ENCODE data around the gene TRAPPC1. TPM values are rescaled to one million over a fixed set of nuclear protein-coding genes. Genes with fewer than 3 reads are reported as not detected.
A peak's percentile ranks its signal among the peaks of the same experiment; 100 is the strongest.
"Not testable (repeated sequence)": the region's sequence is repeated elsewhere in the genome, so short reads cannot be mapped to it uniquely, and the experiment has no call there.

TRAPPC1 gene
- total RNA-seq, 8 experiments from 2014 or later: 60.1 to 94.1 (median 71.4) TPM

DNA sequence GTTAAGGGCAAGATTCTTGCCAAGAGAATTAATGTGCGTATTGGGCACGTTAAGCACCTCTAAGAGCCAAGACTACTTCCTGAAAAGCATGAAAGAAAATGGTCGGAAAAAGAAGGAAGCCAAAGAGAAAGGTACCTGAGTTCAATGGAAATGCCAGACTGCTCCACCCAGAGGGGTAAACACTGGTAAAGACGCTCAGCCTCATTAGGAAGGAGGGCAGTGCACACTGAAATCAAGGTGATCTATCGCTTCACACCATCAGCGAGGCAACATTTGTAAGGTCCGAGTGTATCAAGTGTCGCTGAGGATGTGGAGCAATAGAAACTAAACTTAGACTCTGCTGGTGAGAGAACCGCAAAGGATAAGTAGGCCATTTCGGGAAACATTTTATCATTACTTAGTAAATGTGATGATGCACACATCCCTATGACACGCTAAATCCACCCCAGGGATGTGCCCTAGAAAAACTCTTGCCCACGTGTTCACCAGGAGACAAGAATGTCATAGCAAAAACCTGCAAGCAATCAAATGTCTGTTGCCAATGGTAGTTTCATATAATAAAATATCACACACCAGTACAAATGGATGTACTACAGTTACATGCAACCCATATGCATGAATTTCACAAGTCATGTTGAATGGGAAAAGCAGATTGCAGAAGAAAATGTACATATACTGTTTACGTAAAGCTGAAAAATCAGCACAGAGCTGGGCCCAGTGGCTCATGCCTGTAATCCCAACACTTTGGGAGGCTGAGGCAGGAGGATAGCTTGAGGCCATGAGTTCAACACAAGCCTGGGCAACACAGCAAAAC lies 23.9 kb upstream of the TRAPPC1 start:
- H3K4me3 ChIP-seq: no peak overlapping the region
- H3K27ac ChIP-seq: no peak overlapping the region
- in situ Hi-C loops (cut with MboI; ENCODE audit: low pct_unique_long_range_greater_than_20kb in 2 of 9, low sequenced_read_pairs in 9 of 9, unreplicated experiment in 9 of 9): no loop called here
- H3K4me1 ChIP-seq (replicated peaks in 1 of 2): no peaks in the 10 kb centered on the region
- peak in 3 of 8 experiments; percentile 67 to 84 (median 68) for ATAC-seq (replicated peaks in 6 of 8)
- 40 to 100% (median 73%) methylated on average over 1 to 11 of the region's 13 CpGs; no CpG with 5 or more reads in 1 of the 10 experiments for WGBS, 10 experiments

DNA sequence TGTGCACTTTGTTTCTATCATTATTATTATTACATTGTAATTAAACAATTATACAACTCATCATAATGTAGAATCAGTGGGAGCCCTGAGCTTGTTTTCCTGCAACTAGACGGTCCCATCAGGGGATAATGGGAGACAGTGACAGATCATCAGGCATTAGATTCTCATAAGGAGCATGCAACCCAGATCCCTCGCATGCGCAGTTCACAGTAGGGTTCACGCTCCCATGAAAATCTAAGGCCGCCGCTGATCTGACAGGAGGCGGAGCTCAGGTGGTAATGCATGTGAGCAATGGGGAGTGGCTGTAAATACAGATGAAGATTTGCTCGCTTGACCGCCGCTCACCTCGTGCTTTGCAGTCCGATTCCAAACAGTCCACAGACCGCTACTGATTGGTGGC lies 21.5 kb upstream of the TRAPPC1 start:
- H3K4me1 ChIP-seq (replicated peaks in 1 of 2); H3K4me3 ChIP-seq; in situ Hi-C loops (cut with MboI; ENCODE audit: low pct_unique_long_range_greater_than_20kb in 2 of 9, low sequenced_read_pairs in 9 of 9, unreplicated experiment in 9 of 9); ATAC-seq (replicated peaks in 6 of 8); H3K27ac ChIP-seq: not testable (repeated sequence)
- 80 to 95% (median 87%) methylated on average over 3 to 9 of the region's 13 CpGs; no CpG with 5 or more reads in 2 of the 10 experiments for WGBS, 10 experiments

DNA sequence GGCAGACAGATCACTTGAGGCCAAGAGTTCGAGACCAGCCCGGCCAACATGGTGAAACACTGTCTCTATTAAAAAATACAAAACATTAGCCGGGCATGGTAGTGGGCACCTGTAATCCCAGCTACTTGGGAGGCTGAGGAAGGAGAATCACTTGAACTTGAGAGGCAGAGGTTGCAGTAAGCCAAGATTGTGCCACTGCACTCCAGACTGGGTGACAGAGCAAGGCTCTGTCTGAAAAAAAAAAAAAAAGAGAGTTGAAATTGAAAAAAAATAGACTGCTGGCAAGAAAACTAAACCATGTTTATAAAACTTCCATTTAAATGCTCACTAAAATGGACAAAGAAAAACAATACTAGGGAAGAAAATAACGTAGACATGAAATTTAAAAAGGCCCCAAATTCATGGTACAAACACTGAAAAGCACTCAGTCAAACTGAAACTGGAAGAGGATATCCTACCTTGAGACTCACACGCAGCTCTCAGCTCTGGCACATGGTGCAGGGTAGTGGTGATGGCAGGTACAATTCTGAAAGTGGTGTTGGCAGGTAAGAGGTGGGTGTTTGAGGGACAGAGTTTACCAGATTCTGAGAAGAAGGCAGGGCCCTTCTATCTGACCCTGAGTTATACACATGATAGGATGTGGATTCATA lies 19.5 kb upstream of the TRAPPC1 start:
- Histone ChIP-seq H3K27ac (no peak overlapping the region), H3K4me1 (replicated peaks in 1 of 2) (no peaks in the 10 kb centered on the region), H3K4me3 (no peak overlapping the region)
- ATAC-seq (replicated peaks in 6 of 8): no peak
- 11 to 92% (median 64%) methylated on average over 1 to 5 of the region's 5 CpGs; no CpG with 5 or more reads in 2 of the 10 experiments for WGBS, 10 experiments
- in situ Hi-C loops (cut with MboI; ENCODE audit: low pct_unique_long_range_greater_than_20kb in 2 of 9, low sequenced_read_pairs in 9 of 9, unreplicated experiment in 9 of 9): no loop called here

DNA sequence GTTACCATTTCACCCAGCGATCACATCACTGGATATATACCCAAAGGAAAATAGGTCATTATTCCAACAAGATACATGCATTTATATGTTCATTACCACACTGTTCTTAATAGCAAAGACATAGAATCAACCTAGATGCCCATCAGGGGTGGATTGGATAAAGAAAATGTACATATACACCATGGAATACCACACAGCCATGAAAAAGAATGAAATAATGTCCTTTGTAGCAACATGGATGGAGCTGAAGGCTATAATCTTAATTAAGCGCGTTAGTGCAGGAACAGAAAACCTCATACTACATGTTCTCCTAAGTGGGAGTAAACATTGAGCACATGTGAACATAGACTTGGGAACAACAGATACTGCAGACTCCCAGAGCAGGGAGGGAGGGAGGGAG lies 18.8 kb upstream of the TRAPPC1 start:
- no peaks in the 10 kb centered on the region for H3K4me1 ChIP-seq (replicated peaks in 1 of 2)
- 33 to 100% (median 71%) methylated on average over 1 to 3 of the region's 3 CpGs; no CpG with 5 or more reads in 1 of the 10 experiments for WGBS, 10 experiments
- H3K27ac ChIP-seq: no peak overlapping the region
- no peak overlapping the region for H3K4me3 ChIP-seq
- ATAC-seq (replicated peaks in 6 of 8): no peak
- in situ Hi-C loops (cut with MboI; ENCODE audit: low pct_unique_long_range_greater_than_20kb in 2 of 9, low sequenced_read_pairs in 9 of 9, unreplicated experiment in 9 of 9): no loop called here

DNA sequence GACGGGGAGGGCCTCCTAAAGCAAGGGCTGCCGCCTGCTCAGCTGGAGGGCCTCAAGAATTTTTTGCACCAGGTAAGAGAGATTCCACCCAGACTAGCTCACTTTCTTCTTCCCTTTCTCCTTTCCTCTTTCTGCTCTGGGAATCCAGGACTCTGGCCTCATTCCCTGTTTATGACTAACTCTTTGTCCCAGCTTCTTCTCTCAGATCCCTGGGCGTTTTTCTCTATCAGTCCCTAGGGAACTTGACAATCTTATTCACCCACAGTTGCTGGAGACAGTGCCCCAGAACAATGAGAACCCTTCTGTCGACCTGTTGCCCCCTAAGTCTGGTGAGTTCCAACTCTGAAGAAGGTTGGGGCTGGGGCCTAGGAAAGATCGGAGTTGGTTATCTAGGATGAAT lies 15.9 kb upstream of the TRAPPC1 start:
- in situ Hi-C loops (cut with MboI; ENCODE audit: low pct_unique_long_range_greater_than_20kb in 2 of 9, low sequenced_read_pairs in 9 of 9, unreplicated experiment in 9 of 9): no loop called here
- H3K4me1 ChIP-seq (replicated peaks in 1 of 2): no peaks in the 10 kb centered on the region
- no peak overlapping the region for H3K27ac ChIP-seq
- WGBS, 10 experiments: 39 to 100% (median 88%) methylated on average over 2 to 5 of the region's 5 CpGs; no CpG with 5 or more reads in 1 of the 10 experiments
- no peak overlapping the region for H3K4me3 ChIP-seq
- ATAC-seq (replicated peaks in 6 of 8): no peak

DNA sequence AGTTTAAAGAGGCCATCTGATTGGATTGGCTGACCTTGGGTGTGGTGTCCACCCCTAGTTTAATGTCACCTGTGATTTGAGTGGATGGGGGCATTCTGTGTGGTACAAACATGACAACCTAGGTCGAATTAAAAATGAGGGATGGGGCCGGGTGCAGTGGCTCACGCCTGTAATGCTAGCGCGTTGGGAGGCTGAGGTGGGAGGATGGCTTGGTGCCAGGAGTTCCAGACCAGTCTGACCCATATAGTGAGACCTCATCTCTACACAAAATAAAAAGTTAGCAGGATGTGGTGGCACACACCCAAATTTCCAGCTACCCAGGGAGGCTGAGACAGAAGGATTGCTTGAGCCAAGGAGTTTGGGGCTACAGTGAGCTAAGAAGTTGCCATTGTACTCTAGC lies 14.7 kb upstream of the TRAPPC1 start:
- H3K4me1 ChIP-seq (replicated peaks in 1 of 2): no peaks in the 10 kb centered on the region
- H3K27ac ChIP-seq: no peak overlapping the region
- no peak for ATAC-seq (replicated peaks in 6 of 8)
- no peak overlapping the region for H3K4me3 ChIP-seq
- in situ Hi-C loops (cut with MboI; ENCODE audit: low pct_unique_long_range_greater_than_20kb in 2 of 9, low sequenced_read_pairs in 9 of 9, unreplicated experiment in 9 of 9): no loop called here
- WGBS, 10 experiments: 60 to 100% (median 94%) methylated on average over 1 to 5 of the region's 5 CpGs; no CpG with 5 or more reads in 4 of the 10 experiments

DNA sequence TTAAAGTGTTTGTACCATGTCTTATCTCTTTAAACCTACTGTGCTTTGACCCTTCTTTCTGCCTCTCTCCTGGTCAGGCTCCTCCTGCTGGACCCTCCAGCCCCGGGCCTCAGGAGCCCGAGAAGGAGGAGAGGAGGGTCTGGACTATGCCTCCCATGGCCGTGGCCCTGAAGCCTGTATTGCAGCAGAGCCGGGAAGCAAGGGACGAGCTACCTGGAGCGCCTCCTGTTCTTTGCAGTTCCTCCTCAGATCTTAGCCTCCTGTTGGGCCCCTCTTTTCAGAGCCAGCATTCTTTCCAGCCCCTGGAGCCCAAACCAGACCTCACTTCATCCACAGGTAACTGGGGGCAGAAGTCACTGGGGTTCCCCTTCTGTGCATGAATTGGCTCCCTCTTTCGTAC lies 13.9 kb upstream of the TRAPPC1 start:
- WGBS, 10 experiments: 60 to 100% (median 95%) methylated on average over 1 to 5 of the region's 7 CpGs; no CpG with 5 or more reads in 5 of the 10 experiments
- no peak for ATAC-seq (replicated peaks in 6 of 8)

DNA sequence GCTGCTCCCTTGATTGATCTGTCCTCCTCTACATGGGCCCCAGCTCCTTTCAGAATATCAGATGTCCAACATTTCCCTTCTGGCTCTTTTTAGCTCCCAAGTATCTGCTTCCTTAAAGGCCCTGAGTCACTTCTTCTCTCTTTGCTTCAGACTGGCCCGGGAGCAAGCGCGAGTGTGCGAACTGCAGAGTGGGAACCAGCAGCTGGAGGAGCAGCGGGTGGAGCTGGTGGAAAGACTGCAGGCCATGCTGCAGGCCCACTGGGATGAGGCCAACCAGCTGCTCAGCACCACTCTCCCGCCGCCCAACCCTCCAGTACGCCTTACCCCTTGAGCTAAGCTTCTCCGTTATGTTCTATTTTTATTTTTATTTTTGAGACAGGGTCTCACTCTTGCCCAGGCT lies 12.6 kb upstream of the TRAPPC1 start:
- H3K4me1 ChIP-seq (replicated peaks in 1 of 2): no peaks in the 10 kb centered on the region
- H3K27ac ChIP-seq: no peak overlapping the region
- no peak for ATAC-seq (replicated peaks in 6 of 8)
- WGBS, 10 experiments: 89 to 100% (median 100%) methylated on average over 1 to 8 of the region's 9 CpGs; no CpG with 5 or more reads in 3 of the 10 experiments
- in situ Hi-C loops (cut with MboI; ENCODE audit: low pct_unique_long_range_greater_than_20kb in 2 of 9, low sequenced_read_pairs in 9 of 9, unreplicated experiment in 9 of 9): no loop called here
- H3K4me3 ChIP-seq: no peak overlapping the region

More for the DNA sequence above, 13.9 kb upstream of the TRAPPC1 start:
- Histone ChIP-seq H3K27ac (no peak overlapping the region), H3K4me3 (no peak overlapping the region), H3K4me1 (replicated peaks in 1 of 2) (no peaks in the 10 kb centered on the region)
- in situ Hi-C loops (cut with MboI; ENCODE audit: low pct_unique_long_range_greater_than_20kb in 2 of 9, low sequenced_read_pairs in 9 of 9, unreplicated experiment in 9 of 9): no loop called here

DNA sequence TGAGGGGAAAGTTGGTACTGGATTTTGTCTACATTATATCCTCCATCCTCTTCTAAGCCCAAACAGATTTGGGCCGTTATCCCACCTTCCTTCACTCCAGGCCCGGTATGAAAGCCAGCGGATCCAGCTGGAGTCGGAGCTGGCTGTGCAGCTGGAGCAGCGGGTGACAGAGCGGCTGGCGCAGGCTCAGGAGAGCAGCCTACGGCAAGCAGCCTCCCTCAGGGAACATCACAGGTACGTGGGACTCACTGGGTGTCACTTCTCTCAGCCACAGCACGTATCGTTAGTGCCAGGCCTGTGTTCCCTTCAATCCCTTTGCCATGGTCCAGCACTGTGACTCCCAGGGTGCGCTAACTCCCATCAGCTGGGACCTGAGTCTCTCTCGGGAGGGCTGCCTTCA lies 11.5 kb upstream of the TRAPPC1 start:
- WGBS, 10 experiments: 50 to 100% (median 98%) methylated on average over 1 to 8 of the region's 13 CpGs; no CpG with 5 or more reads in 5 of the 10 experiments
- Histone ChIP-seq H3K27ac (no peak overlapping the region), H3K4me3 (no peak overlapping the region), H3K4me1 (replicated peaks in 1 of 2) (no peaks in the 10 kb centered on the region)
- in situ Hi-C loops (cut with MboI; ENCODE audit: low pct_unique_long_range_greater_than_20kb in 2 of 9, low sequenced_read_pairs in 9 of 9, unreplicated experiment in 9 of 9): no loop called here
- ATAC-seq (replicated peaks in 6 of 8): no peak

DNA sequence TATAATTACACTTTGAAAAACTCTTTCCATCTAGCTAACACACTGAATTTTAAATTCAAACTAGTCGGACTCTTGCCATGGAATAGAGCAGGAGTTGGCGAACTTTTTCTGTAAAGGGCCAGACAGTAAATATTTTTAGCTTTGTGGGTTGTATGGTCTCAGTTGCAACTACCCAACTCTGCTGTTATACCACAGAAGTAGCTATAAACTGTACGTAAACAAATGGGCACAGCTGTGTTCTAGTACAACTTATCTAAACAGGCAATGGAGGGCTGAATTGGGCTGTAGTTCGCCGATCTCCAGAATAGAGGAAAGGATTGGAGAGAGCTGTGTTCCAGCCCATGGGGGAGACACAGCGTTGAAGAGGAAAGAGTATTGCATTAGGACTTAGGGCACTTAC lies 9.0 kb upstream of the TRAPPC1 start:
- 84 to 100% (median 97%) methylated on average over 1 to 6 of the region's 6 CpGs for WGBS, 10 experiments
- ATAC-seq (replicated peaks in 6 of 8): no peak
- no peak overlapping the region for H3K27ac ChIP-seq
- no peaks in the 10 kb centered on the region for H3K4me1 ChIP-seq (replicated peaks in 1 of 2)
- H3K4me3 ChIP-seq: no peak overlapping the region
- in situ Hi-C loops (cut with MboI; ENCODE audit: low pct_unique_long_range_greater_than_20kb in 2 of 9, low sequenced_read_pairs in 9 of 9, unreplicated experiment in 9 of 9): no loop called here

DNA sequence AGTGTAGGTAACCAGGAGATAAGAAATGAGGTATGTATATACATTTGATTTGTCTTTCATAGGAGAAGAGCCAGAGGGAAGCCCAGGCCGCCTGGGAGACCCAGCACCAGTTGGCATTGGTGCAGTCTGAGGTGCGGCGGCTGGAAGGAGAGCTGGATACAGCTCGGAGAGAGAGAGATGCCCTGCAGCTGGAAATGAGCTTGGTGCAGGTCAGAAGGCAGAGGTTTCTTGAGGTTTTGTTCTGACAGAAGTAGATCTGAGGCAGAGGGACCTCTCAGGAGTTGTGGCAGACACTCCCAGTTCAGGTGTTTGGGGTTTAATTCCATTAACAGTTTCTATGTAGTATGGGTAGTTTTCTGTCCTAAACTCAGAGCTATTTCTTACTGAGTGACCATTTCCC lies 8.3 kb upstream of the TRAPPC1 start:
- 80 to 100% (median 100%) methylated on average over 1 to 3 of the region's 4 CpGs; no CpG with 5 or more reads in 3 of the 10 experiments for WGBS, 10 experiments
- no peak for ATAC-seq (replicated peaks in 6 of 8)
- Histone ChIP-seq H3K27ac (no peak overlapping the region), H3K4me3 (no peak overlapping the region), H3K4me1 (replicated peaks in 1 of 2) (no peaks in the 10 kb centered on the region)
- in situ Hi-C loops (cut with MboI; ENCODE audit: low pct_unique_long_range_greater_than_20kb in 2 of 9, low sequenced_read_pairs in 9 of 9, unreplicated experiment in 9 of 9): no loop called here

DNA sequence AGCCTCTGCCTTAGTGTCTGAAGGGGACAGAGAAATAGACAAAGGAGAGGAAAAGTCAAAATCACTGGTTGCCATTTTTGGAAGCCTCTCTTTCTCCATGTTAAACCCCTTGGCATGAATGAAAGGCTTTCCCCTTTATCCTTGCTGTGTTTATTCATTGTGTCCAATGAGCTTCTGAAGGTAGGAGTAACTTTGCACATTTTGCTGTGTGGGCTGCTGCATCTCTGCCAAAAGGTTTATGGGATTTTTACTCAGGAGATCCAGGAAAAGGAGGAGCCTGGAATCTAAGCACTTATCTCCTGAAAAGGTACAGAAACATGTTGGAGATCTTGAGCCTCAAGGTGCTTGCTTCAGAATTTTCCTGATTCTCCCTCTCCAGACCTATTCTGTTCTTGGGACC lies 4.1 kb upstream of the TRAPPC1 start:
- H3K27ac ChIP-seq: no peak overlapping the region
- H3K4me3 ChIP-seq: no peak overlapping the region
- in situ Hi-C loops (cut with MboI; ENCODE audit: low pct_unique_long_range_greater_than_20kb in 2 of 9, low sequenced_read_pairs in 9 of 9, unreplicated experiment in 9 of 9): no loop called here
- peaks cover 15 to 19% of the 10 kb centered on the region in 2 donors for H3K4me1 ChIP-seq (replicated peaks in 1 of 2)
- ATAC-seq (replicated peaks in 6 of 8): no peak

DNA sequence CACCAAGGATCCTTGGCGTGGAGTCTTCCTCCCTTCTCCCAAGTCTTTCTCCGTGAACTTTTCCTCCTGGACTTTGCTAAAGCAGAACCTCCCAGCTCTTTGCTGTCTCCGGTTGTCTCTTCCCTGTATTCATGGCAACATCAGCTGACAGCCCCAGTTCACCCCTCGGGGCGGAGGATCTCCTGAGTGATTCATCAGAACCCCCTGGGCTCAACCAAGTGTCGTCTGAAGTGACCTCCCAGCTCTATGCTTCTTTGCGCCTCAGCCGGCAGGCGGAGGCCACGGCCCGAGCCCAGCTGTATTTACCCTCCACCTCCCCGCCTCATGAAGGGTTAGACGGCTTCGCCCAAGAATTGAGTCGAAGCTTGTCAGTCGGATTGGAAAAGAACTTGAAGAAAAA lies 1.2 kb upstream of the TRAPPC1 start:
- in situ Hi-C loops (cut with MboI; ENCODE audit: low pct_unique_long_range_greater_than_20kb in 2 of 9, low sequenced_read_pairs in 9 of 9, unreplicated experiment in 9 of 9): no loop called here
- peaks cover 27% of the 10 kb centered on the region in 2 donors for H3K4me1 ChIP-seq (replicated peaks in 1 of 2)
- H3K4me3 ChIP-seq: peak overlapping the region; percentile 59 to 96 (median 63)
- no peak overlapping the region for H3K27ac ChIP-seq
- peak in 7 of 8 experiments; percentile 4 to 47 (median 26) for ATAC-seq (replicated peaks in 6 of 8)
- 0 to 10% (median 4%) methylated on average over 1 to 16 of the region's 16 CpGs; no CpG with 5 or more reads in 2 of the 10 experiments for WGBS, 10 experiments
